K562 (cell line): Measurements from ENCODE around the gene CFAP20DC. TPM values are rescaled to one million over a fixed set of nuclear protein-coding genes. Genes with fewer than 3 reads are reported as not detected.

Experiments
- JUND ChIP-seq, 2 experiments: IDR thresholded peaks; 2 replicates in 1 of 2; 3 replicates in 1 of 2; pipeline ENCODE4 v1.6.1; 2011; ENCODE audit warnings: borderline replicate concordance in 2 of 2, low read depth in 2 of 2, low read length in 2 of 2, improper control_type of control experiment in 1 of 2, missing biosample characterization in 1 of 2, missing genetic modification characterization in 1 of 2, missing genetic modification reagents in 1 of 2
- PHB ChIP-seq: fragments of 250-450 bp; sonication (Bioruptor Pico); IDR thresholded peaks from 2 replicates; pipeline ENCODE4 v1.5.0; 2021
- PHF8 ChIP-seq: fragments of 200-600 bp; sonication (generic); IDR thresholded peaks from 2 replicates; pipeline ENCODE4 v1.6.1; 2012; ENCODE audit warnings: mixed run types, mild to moderate bottlenecking, inconsistent platforms, low read length, moderate library complexity, borderline replicate concordance
- TSC22D4 ChIP-seq: fragments of 450-650 bp; IDR thresholded peaks from 2 replicates; pipeline ENCODE4 v1.6.1; 2016; ENCODE audit warnings: missing genetic modification characterization, missing biosample characterization, control low read depth
- ZNF407 ChIP-seq: fragments of 450-650 bp; IDR thresholded peaks from 2 replicates; pipeline ENCODE4 v1.6.1; 2016; ENCODE audit warnings: low read depth
- ZNF586 ChIP-seq: fragments of 450-650 bp; formaldehyde crosslinking; conservative IDR thresholded peaks from 2 replicates; pipeline ENCODE4 v1.4.0; 2020; ENCODE audit warnings: mild to moderate bottlenecking, moderate library complexity
- polyA plus RNA-seq, 8 experiments: library from polyadenylated mRNA; depleted of rRNA in 4 of 8; stranded (reverse) in 5 of 8; unstranded in 3 of 8; fragments of >200 nt; fragmentation: Nextera tagmentation in 2 of 8; fragmentation: Illumina TruSeq in 1 of 8; extraction: Ambion mirVana in 2 of 8; extraction: Trizol in 1 of 8; gene quantifications; 2 replicates each; pipeline versions ENCODE4 v1.2.1 to v1.2.3, GENCODE V29; 2011 to 2014; ENCODE audit warnings: inconsistent platforms in 1 of 8, missing spikeins in 1 of 8
- total RNA-seq, 7 experiments: library from RNA; depleted of rRNA in 6 of 7; stranded (reverse); fragments of >200 nt in 6 of 7; fragmentation: Illumina TruSeq in 2 of 7; extraction: Trizol in 2 of 7; gene quantifications; 2 replicates each; pipeline versions ENCODE4 v1.2.1 to v1.2.3, GENCODE V29; 2011 to 2021; ENCODE audit warnings: low replicate concordance in 1 of 7
- TF ChIP-seq, protein P1 (sequence below): fragments of 250-450 bp; sonication (Bioruptor Pico); IDR thresholded peaks from 2 replicates; pipeline ENCODE4 v1.9.0; 2021; ENCODE audit warnings: mild to moderate bottlenecking, inconsistent platforms

The CFAP20DC gene
- total and polyA plus RNA-seq, 9 of the 15 experiments (the other 6 are each of a cell fraction or from before 2014, with no cell fraction given), result 1.6 to 5.9 (median 4.6) TPM

DNA sequence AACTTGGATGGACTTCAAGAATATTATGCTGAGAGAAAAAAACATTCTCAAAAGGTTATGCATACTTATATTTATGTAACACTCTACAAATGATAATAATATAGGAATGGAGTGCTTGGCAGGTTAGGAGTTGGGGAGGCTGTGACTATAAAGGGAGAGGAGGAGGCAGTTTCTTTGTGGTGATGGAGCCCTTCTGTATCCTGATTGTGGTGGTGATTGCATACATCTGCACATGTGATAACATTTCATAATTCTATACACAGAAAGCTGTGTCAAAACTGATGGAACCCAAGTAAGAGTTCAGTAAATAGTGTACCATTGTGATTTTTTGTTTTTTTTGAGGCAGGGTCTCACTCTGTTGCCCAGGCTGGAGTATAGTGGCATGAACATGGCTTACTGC, 351.6 kb downstream of the CFAP20DC start (continued):
- TF ChIP-seq ZNF407 (no peak), PHF8 (no peak), ZNF586 (no peak), TSC22D4 (tag) (no peak), JUND (IDR thresholded peaks at IDR 0.05; ENCODE audit: borderline replicate concordance, low read depth, low read length) (no peak), JUND (tag; IDR thresholded peaks at IDR 0.05; ENCODE audit: borderline replicate concordance, low read depth, low read length) (no peak), PHB (CRISPR knock-in tag) (no peak)
- TF ChIP-seq, protein P1, sequence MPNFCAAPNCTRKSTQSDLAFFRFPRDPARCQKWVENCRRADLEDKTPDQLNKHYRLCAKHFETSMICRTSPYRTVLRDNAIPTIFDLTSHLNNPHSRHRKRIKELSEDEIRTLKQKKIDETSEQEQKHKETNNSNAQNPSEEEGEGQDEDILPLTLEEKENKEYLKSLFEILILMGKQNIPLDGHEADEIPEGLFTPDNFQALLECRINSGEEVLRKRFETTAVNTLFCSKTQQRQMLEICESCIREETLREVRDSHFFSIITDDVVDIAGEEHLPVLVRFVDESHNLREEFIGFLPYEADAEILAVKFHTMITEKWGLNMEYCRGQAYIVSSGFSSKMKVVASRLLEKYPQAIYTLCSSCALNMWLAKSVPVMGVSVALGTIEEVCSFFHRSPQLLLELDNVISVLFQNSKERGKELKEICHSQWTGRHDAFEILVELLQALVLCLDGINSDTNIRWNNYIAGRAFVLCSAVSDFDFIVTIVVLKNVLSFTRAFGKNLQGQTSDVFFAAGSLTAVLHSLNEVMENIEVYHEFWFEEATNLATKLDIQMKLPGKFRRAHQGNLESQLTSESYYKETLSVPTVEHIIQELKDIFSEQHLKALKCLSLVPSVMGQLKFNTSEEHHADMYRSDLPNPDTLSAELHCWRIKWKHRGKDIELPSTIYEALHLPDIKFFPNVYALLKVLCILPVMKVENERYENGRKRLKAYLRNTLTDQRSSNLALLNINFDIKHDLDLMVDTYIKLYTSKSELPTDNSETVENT (CRISPR knock-in tag), result no peak
